ENCODE results near the gene IDI1.

DNA sequence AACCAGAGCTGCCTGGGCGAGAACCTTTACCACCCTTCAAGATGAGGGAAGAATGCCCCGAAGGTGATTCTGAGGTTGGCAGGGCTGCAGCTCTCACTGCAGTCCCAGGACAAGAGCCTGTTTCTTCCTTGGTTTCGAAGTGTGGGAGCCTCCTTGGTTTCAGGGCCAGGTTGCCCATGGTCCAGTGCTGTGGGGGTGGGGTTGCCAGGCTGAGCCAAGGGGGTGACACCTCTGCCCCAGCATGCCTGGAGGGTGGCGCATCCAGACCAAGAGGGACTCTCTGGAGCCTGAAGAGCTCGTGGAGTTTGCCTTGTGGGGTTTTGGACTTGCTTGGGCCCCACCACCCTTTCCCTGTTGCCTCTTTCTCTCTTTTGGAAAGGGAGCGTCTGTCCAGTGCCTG lies 48.5 kb upstream of the IDI1 start:
- TF ChIP-seq, protein P1, sequence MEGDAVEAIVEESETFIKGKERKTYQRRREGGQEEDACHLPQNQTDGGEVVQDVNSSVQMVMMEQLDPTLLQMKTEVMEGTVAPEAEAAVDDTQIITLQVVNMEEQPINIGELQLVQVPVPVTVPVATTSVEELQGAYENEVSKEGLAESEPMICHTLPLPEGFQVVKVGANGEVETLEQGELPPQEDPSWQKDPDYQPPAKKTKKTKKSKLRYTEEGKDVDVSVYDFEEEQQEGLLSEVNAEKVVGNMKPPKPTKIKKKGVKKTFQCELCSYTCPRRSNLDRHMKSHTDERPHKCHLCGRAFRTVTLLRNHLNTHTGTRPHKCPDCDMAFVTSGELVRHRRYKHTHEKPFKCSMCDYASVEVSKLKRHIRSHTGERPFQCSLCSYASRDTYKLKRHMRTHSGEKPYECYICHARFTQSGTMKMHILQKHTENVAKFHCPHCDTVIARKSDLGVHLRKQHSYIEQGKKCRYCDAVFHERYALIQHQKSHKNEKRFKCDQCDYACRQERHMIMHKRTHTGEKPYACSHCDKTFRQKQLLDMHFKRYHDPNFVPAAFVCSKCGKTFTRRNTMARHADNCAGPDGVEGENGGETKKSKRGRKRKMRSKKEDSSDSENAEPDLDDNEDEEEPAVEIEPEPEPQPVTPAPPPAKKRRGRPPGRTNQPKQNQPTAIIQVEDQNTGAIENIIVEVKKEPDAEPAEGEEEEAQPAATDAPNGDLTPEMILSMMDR (IDR thresholded peaks at IDR 0.05): no peak
- no peak for TF ChIP-seq ZFX (IDR thresholded peaks at IDR 0.05; ENCODE audit: borderline replicate concordance)
